GM19397 (cell line): Measurements from ENCODE around the gene STAT3.
"Not testable (repeated sequence)": the region's sequence is repeated elsewhere in the genome, so short reads cannot be mapped to it uniquely, and the experiment has no call there.

Source experiments
- ATAC-seq: cut with Tn5 transposase; IDR thresholded peaks from one replicate; pipeline ENCODE4 v1.9.1; 2021; ENCODE audit warnings: mild to moderate bottlenecking, moderate library complexity; ENCODE audit not compliant: unreplicated experiment

STAT3 gene

GRCh38 chr17:42303694-42304093 is 84.5 kb downstream of the STAT3 start:
- ATAC-seq = no peak

- no peak for ATAC-seq
Observed at GRCh38 chr17:42301022-42301421, 87.2 kb downstream of the STAT3 start.

- ATAC-seq = not testable (repeated sequence)
Observed at GRCh38 chr17:42299913-42300312, 88.3 kb downstream of the STAT3 start.

- not testable (repeated sequence) for ATAC-seq
Observed at GRCh38 chr17:42299361-42299760, 88.9 kb downstream of the STAT3 start.

- not testable (repeated sequence) for ATAC-seq
Observed at GRCh38 chr17:42297775-42298174, 90.5 kb downstream of the STAT3 start.

GRCh38 chr17:42296012-42296411 is 92.2 kb downstream of the STAT3 start:
- ATAC-seq = no peak

GRCh38 chr17:42294469-42295398 is 93.5 kb downstream of the STAT3 start:
- no peak for ATAC-seq

GRCh38 chr17:42291129-42291528 is 97.1 kb downstream of the STAT3 start:
- ATAC-seq = no peak

- ATAC-seq = no peak
Observed at GRCh38 chr17:42290577-42290976, 97.7 kb downstream of the STAT3 start.

- ATAC-seq = no peak
Observed at GRCh38 chr17:42289611-42290181, 98.5 kb downstream of the STAT3 start.

- ATAC-seq = peak; percentile 14
Observed at GRCh38 chr17:42288803-42289610, 99.2 kb downstream of the STAT3 start.

GRCh38 chr17:42287977-42288802 is 100.1 kb downstream of the STAT3 start, which contains the start of gene STAT5A:
TSS of gene STAT5A (plus strand) at chr17:42288498. CDS start at chr17:42289412, 914 bp downstream.
- peak; percentile 65 for ATAC-seq

GRCh38 chr17:42287305-42287976 is 100.8 kb downstream of the STAT3 start:
- no peak for ATAC-seq

- ATAC-seq = no peak
Observed at GRCh38 chr17:42286411-42287221, 101.6 kb downstream of the STAT3 start.

- no peak for ATAC-seq
Observed at GRCh38 chr17:42285346-42286050, 102.7 kb downstream of the STAT3 start.

- no peak for ATAC-seq
Observed at GRCh38 chr17:42284566-42284965, 103.7 kb downstream of the STAT3 start.

GRCh38 chr17:42284024-42284369 is 104.2 kb downstream of the STAT3 start:
- no peak for ATAC-seq

- no peak for ATAC-seq
Observed at GRCh38 chr17:42283241-42284023, 104.8 kb downstream of the STAT3 start.
